GM13976 (cell line): ENCODE results near the gene ZNF429.
A peak's percentile ranks its signal among the peaks of the same experiment; 100 is the strongest.

Experiments
- DNase-seq: peaks from one replicate; pipeline ENCODE4 v3.0.0; 2012; ENCODE audit warnings: low spot score
- CTCF ChIP-seq: IDR thresholded peaks from 2 replicates; pipeline ENCODE4 v1.5.1; 2012; ENCODE audit warnings: borderline replicate concordance, mild to moderate bottlenecking; ENCODE audit not compliant: insufficient read depth; ENCODE audit errors: extremely low read depth, missing control alignments, control extremely low read depth
- in situ Hi-C: fragments of 300-500 bp; cut with MboI; formaldehyde crosslinking; loops from one replicate; pipeline ENCODE4 v1.12.0; 2022; ENCODE audit warnings: low sequenced_read_pairs, mixed read lengths, inconsistent platforms; ENCODE audit not compliant: unreplicated experiment

The ZNF429 gene

GRCh38 chr19:21568816-21569493 is 63.6 kb downstream of the ZNF429 start:
- no peak for TF ChIP-seq CTCF
- peak; percentile 42 for DNase-seq
- in situ Hi-C loops, result no loop called here

- no peak for DNase-seq
- in situ Hi-C loops, result no loop called here
- no peak for TF ChIP-seq CTCF
Observed at GRCh38 chr19:21569494-21569865, 64.1 kb downstream of the ZNF429 start.

- no peak for TF ChIP-seq CTCF
- in situ Hi-C loops, result no loop called here
- no peak for DNase-seq
Observed at GRCh38 chr19:21571316-21571715, 65.9 kb downstream of the ZNF429 start.

- TF ChIP-seq CTCF, result no peak
- DNase-seq, result no peak
- in situ Hi-C loops, result no loop called here
Observed at GRCh38 chr19:21574607-21575006, 69.2 kb downstream of the ZNF429 start.

GRCh38 chr19:21576481-21576880 is 71.1 kb downstream of the ZNF429 start:
- TF ChIP-seq CTCF, result no peak
- in situ Hi-C loops, result no loop called here
- DNase-seq, result no peak

- DNase-seq, result no peak
- TF ChIP-seq CTCF, result no peak
- in situ Hi-C loops, result no loop called here
Observed at GRCh38 chr19:21580101-21580500, 74.7 kb downstream of the ZNF429 start.

- no peak for TF ChIP-seq CTCF
- in situ Hi-C loops, result no loop called here
- DNase-seq, result no peak
Observed at GRCh38 chr19:21580818-21581217, 75.4 kb downstream of the ZNF429 start.
